ENCODE data around the gene TSPAN17.

GRCh38 chr5:176629317-176629852, 17.9 kb upstream of the TSPAN17 start:
- TF ChIP-seq CTCF (IDR thresholded peaks at IDR 0.05): no peak
- no peak for TF ChIP-seq POLR2A (IDR thresholded peaks at IDR 0.05)
- TF ChIP-seq POLR2AphosphoS5 (IDR thresholded peaks at IDR 0.05; ENCODE audit: insufficient read depth in 1 of 2, low read depth in 1 of 2): no peak

Data from vagina (tissue), 2 donors.